ENCODE data around the gene MINDY4. TPM values are rescaled to one million over a fixed set of nuclear protein-coding genes. Genes with fewer than 3 reads are reported as not detected.

MINDY4 gene
- total RNA-seq, 1 donor: 13.2 TPM

DNA sequence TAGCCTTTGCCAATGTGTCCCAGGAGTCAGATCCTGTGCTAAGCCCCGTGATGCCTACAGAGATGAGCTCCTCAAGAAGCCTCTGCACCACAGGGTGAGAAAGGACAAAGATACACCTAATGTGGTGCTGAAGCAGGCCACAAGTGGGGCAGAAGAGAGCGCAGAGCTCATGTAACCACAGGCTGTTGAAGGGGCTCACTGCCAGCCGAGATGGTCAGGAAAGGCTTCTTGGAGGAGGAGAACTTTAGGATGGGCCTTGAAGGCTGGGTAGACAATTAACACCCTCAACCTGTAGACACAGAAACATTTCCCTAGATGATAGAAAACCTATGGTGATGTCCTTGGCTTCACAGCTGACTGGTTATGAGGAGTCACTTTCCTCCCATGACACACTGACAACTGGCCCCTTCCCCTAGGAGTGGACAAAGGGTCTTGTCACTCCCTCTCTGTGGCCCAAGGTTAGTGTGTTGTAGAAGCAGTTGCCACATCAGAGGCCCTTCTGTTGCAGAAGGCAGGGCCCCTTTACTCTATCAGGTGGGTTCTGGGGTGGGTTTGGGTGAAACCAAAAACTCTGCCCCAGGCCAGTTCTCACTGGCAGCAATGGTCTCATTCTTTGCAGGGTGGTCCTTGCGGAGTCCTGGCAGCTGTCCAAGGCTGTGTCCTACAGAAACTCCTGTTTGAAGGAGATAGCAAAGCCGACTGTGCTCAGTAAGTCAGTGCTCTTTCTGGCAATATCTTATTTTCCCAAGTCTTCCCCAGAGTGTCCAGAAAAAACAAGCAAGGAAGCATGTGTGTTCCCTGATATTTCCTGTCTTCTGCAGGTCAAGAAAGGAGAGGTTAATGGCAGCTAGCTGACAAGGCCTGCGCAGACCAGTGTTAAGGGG lies 69.2 kb downstream of the MINDY4 start:
- no peak overlapping the region for H3K4me3 ChIP-seq (ENCODE audit: low read depth, low read length)
- TF ChIP-seq, protein P1, sequence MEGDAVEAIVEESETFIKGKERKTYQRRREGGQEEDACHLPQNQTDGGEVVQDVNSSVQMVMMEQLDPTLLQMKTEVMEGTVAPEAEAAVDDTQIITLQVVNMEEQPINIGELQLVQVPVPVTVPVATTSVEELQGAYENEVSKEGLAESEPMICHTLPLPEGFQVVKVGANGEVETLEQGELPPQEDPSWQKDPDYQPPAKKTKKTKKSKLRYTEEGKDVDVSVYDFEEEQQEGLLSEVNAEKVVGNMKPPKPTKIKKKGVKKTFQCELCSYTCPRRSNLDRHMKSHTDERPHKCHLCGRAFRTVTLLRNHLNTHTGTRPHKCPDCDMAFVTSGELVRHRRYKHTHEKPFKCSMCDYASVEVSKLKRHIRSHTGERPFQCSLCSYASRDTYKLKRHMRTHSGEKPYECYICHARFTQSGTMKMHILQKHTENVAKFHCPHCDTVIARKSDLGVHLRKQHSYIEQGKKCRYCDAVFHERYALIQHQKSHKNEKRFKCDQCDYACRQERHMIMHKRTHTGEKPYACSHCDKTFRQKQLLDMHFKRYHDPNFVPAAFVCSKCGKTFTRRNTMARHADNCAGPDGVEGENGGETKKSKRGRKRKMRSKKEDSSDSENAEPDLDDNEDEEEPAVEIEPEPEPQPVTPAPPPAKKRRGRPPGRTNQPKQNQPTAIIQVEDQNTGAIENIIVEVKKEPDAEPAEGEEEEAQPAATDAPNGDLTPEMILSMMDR (IDR thresholded peaks at IDR 0.05; ENCODE audit: insufficient read depth, low read length): no peak
- no peak for DNase-seq (ENCODE audit: low read depth)

DNA sequence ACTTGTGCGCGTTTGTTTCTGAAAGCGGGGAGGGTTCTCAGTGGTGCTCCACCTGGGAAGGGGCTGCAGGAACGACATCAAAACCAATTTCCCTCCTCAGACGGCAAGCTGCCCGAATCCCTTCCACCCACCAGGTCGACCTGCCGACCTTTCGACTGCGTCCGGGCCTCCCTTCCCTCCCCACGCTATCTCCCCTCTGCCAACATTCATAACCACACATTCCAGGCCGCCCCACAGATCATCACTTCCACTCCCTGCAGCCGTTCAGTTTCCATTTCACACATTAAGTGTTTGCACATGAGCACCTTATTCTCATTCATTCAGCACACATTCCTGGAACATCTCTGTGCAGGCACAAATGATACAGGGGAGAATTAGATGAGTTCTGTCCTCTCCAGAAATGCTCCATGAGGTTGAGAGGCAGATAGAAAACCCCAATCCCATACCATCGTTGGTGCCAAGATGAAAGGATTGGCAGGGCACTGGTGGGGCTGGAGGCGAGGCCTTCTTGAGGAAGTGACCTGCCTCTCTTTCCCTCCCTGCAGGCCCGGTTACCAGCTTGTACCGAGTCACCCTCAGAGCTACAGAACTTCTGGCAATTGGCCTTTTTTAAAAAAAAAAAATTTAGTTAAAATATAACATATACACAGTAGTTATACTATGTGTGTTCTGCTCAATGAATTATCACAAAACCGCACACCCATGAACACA lies 70.0 kb downstream of the MINDY4 start:
- no peak overlapping the region for H3K4me3 ChIP-seq (ENCODE audit: low read depth, low read length)
- TF ChIP-seq, protein P1 (IDR thresholded peaks at IDR 0.05; ENCODE audit: insufficient read depth, low read length): no peak
- DNase-seq (ENCODE audit: low read depth): no peak

DNA sequence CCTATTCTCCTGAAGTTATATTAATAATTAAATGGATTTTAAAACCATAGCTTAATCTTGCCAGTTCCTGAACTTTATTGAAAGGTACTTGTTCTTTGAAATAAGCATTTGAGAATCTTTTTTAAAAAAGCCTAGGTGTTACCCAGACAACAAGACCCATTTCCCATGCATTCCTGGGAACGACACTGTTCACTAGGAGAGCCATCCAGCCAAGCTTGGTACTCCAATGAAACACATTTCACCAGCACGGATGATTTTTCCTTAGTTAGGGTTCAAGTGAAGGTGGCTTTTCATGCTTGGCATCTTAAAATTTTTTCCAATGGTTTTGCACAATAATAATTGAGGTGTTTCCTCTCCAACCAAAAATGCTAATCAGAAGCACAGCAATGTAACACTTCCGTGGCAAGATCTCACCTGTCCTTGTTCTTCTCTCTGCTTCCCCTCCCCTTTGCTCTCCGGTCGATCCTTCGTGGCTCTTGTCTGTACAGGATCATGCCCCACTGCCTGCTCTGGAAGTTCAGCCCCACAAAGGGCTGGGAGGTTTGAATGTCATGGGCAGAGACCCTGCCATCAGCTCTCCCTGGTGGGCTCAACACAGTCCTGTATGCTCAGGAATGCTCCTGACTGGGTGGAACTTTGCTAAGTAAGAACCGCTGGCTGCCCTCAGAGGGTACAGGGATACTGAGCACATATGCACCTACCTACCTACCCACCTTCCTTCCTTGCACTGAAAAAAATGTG lies 70.8 kb downstream of the MINDY4 start:
- TF ChIP-seq, protein P1 (IDR thresholded peaks at IDR 0.05; ENCODE audit: insufficient read depth, low read length): no peak
- DNase-seq (ENCODE audit: low read depth): no peak
- no peak overlapping the region for H3K4me3 ChIP-seq (ENCODE audit: low read depth, low read length)

DNA sequence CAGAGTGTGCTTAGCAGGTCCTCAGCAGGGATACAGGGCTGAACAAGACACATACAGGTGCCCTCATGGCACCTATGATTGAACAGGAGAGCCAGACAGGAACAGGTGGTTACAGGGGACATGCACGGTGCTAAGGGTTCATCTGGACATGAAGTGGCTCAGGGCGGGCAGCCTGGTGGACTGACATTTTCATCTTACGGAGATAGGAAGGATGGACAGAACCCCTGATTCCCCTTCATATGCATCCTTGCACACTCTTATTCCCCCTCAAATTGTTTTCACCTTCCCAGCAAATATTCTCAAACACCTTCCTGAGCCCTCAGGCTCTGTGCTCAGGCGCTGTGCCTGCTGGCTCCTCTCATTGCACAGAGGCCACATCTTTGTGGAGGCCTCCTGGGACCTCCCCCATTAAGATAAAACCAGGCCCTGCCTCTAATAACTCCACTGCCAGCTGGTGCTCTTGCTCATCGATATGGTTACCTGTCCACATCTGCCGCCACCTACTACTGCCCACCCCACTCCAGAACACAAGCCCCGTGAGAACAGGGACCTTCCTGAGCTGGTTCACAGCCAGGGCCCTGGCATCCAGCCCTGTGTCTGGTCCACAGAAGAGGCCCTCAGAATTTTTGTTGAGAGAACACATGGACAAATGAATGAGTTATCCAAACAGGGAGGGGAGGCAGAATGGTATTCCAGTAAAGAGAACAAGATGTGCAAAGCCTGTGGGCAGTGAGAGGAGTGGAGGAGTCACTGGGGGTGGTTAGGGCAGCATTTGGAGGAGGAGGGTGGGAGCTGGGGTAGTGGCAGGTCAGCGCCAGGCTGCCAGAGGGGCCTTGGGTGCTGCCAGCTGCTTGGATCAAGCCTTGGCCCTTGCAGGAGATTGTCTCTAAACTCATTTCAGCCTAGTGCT lies 71.6 kb downstream of the MINDY4 start:
- DNase-seq (ENCODE audit: low read depth): peak; percentile 33
- H3K4me3 ChIP-seq (ENCODE audit: low read depth, low read length): no peak overlapping the region
- TF ChIP-seq, protein P1 (IDR thresholded peaks at IDR 0.05; ENCODE audit: insufficient read depth, low read length): no peak

DNA sequence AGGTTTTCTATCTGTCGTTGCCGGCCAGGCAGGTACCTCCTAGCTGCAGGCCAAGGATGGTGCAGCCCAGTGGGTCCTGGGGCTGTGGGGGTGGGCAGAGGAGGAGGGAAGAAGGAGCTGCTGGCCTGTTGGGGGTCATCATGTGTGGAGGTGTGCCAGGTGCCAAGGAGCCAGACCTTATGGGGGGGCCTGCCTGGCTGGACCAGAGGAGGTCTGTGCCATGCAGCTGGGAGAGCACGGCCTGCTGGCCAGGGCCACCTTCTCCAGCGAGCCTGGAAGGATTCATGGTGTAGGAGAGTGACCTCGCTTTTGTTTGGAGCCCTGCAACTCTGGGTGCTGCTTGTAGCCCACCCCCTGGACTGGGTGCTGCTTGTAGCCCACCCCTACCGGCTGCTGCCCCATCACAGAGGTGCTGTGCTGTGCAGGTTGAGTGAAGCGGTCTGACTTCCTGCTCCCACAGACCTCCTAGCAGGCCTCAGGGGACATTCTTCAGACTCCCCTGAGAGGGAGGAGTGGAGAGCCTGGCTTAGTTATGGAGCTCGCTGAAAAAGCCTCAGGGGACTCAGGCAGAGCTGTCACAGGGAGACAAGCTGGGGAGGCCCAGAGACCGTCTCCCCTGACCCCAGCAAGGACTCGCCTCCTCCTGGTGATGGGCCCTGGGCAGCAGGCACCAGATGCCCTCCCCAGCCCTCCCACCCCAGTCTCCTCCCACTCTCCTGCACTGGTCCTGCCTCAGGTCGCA lies 72.7 kb downstream of the MINDY4 start:
- no peak overlapping the region for H3K4me3 ChIP-seq (ENCODE audit: low read depth, low read length)
- DNase-seq (ENCODE audit: low read depth): no peak
- TF ChIP-seq, protein P1 (IDR thresholded peaks at IDR 0.05; ENCODE audit: insufficient read depth, low read length): no peak
